GM11168 (cell line): ENCODE results near the gene HYAL2.

ENCODE experiments used
- in situ Hi-C: fragments of 300-500 bp; cut with MboI; formaldehyde crosslinking; loops from one replicate; pipeline ENCODE4 v1.12.0; 2022; ENCODE audit warnings: low sequenced_read_pairs; ENCODE audit not compliant: unreplicated experiment

Gene HYAL2

DNA sequence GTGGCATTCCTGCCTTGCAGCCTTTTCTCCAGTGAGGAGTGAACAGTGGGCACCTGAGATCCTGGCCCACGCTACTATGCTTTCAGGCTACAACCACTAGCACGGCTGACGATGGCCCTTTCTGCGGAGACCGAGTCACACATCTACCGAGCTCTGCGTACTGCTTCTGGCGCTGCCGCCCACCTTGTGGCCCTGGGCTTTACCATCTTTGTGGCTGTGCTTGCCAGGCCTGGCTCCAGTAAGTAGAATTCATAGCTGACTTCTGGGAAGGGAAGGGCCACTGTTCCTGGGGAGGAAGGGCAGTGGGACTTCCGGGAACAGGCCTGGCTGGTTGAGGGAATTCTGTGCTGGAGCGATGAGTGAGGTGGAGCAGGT lies 28.8 kb upstream of the HYAL2 start:
- in situ Hi-C loops: no loop called here

GRCh38 chr3:50350527-50351322 lies 28.2 kb upstream of the HYAL2 start, which contains the start of the genes CYB561D2 and NPRL2:
CYB561D2 (plus strand) TSS chr3:50350862; CDS start chr3:50351434, 572 bp downstream.
NPRL2 (minus strand) TSS chr3:50350775; CDS start chr3:50350652, 123 bp downstream.
- in situ Hi-C loops: no loop called here

GRCh38 chr3:50350213-50350526 lies 27.6 kb upstream of the HYAL2 start:
- in situ Hi-C loops: no loop called here

GRCh38 chr3:50347187-50347813 lies 24.8 kb upstream of the HYAL2 start:
- in situ Hi-C loops: no loop called here

GRCh38 chr3:50345586-50346234 lies 23.2 kb upstream of the HYAL2 start, which contains the start of gene ZMYND10:
ZMYND10 (minus strand) TSS chr3:50345732; CDS start chr3:50345579, 153 bp downstream.
- in situ Hi-C loops: no loop called here

DNA sequence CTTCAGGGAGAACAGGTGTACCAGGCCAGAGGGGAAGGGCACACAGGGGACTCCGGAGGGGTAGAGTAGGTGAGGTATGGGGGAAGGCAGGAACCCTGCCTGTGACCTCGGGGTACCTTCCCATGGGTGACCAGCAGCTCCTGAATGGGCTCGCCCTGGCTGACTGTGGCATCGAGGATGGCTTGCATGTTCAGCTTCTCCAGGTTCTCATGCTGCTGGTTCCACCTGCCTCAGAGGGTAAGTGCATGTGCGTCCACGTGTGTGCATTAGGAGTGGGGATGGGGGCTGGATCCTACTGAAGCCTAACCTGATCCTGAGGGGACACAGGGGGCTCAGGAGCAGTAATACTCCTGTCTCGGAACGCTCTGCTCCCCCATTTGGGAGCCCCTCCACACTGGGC lies 22.5 kb upstream of the HYAL2 start:
- in situ Hi-C loops: no loop called here

DNA sequence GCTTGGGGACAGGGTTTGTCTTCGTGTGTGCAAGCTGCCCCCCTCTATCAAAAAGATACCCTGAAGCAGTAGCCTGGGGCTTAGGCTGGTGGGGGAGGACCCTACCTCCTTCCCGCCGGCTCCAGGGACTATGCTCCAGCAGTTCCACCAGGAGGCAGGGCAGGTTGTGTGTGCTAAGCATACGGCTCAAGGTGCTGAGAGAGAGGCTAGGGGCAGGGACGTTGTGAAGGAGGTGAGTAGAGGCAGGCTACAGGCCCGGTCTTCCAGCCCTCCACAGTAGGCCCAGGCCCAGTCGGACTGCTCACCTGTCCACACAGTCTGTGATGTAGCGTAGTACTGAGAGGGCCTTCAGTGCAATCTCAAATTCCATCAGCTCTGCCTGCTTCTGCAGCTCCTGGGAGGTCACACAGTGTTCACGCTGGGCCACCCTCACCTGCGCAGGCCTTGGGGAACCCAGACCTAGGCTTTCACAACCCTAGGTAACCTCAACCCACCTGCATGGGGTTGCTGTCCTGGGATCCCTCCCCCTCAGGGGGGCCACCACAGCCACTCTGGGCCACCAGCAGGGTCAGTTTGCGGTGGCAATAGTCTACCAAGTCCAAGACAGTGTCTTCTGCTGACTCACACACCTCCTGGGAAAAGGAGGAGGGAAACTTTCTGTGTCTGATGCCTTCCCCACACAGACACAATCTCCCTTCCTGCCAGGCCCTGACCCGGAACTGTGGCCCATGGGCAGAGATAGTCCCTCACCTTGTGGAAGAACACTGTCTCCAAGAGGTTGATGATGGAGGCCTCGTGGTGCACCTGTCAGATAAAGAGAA lies 20.5 kb upstream of the HYAL2 start:
- in situ Hi-C loops: no loop called here

GRCh38 chr3:50341996-50342650 lies 19.6 kb upstream of the HYAL2 start:
- in situ Hi-C loops: no loop called here

DNA sequence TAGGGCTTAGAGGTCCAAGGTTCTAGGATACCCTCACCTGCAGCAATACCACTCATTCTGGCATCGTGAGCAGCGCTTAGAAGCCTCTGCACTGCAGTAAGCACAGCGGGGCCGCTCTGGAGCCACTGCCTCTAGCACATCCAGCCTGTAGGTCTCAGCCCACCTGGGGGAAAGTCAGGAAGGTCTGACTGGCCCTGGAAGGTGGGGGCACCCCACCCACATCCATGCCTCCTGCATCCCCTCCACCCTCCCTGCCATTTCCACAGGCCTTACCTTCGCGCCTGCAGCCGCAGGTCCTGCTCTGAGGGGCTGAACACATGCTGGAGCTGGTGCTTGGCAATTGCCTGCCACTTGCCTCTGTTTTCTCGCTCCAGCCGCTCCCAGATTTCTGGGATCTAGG lies 19.0 kb upstream of the HYAL2 start:
- in situ Hi-C loops: no loop called here

GRCh38 chr3:50340448-50341329 lies 18.1 kb upstream of the HYAL2 start, which contains the start of gene RASSF1:
RASSF1 (minus strand) TSS chr3:50340836; CDS start chr3:50340805, 31 bp downstream.
- in situ Hi-C loops: no loop called here

DNA sequence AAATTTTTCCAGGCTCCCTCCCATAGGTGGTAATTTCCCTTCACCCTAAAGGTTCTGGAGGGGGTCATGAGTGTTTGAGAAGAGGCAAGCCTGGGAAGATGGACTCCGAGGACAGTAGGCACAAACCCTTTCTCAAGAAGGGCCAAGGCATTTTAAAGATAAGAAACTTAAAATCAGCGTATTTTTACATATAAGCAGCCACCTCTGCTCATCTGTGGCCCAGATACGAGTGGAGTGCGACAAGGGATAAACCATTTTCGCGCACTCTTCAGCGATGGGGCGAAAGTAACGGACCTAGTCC lies 17.6 kb upstream of the HYAL2 start:
- in situ Hi-C loops: no loop called here

- in situ Hi-C loops: no loop called here
Observed at GRCh38 chr3:50339485-50340146, 17.1 kb upstream of the HYAL2 start.

- in situ Hi-C loops: no loop called here
Observed at GRCh38 chr3:50338965-50339364, 16.4 kb upstream of the HYAL2 start.

GRCh38 chr3:50337175-50337861 lies 14.8 kb upstream of the HYAL2 start:
- in situ Hi-C loops: no loop called here

DNA sequence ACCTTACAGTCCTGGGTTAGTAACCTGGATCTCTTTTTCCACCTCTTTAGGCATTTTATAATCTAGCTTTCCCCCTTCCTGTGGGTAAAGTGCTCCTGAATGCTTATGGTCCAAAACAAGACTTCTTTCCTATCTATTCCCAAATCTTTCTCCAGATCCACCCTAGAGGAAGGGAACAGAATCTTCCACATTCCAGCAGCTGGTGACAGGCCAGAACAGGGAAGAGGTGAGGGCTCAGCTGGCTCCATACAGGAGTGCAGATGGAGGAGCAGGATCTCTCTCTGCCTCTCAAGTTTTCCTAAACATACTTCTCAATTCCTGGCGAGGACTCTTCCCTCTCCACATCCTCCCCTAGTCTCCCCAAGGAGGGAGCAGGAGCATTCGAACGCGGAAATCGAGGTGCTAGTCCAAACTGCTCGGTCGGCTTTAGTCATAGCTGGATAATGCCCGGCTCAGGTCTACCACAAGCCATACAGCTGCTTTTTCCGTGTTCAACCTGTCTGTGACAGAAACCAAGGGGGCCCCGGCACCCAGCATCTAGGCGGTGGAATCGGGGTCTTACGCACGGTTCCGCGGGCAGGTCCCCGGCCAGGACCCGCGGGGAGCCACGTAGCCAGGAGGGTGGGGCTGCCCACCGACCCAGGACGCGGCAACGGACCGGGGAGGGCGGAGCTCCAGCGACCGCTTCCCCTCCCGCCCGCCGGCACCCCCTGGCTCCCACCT lies 14.1 kb upstream of the HYAL2 start:
- in situ Hi-C loops: no loop called here

DNA sequence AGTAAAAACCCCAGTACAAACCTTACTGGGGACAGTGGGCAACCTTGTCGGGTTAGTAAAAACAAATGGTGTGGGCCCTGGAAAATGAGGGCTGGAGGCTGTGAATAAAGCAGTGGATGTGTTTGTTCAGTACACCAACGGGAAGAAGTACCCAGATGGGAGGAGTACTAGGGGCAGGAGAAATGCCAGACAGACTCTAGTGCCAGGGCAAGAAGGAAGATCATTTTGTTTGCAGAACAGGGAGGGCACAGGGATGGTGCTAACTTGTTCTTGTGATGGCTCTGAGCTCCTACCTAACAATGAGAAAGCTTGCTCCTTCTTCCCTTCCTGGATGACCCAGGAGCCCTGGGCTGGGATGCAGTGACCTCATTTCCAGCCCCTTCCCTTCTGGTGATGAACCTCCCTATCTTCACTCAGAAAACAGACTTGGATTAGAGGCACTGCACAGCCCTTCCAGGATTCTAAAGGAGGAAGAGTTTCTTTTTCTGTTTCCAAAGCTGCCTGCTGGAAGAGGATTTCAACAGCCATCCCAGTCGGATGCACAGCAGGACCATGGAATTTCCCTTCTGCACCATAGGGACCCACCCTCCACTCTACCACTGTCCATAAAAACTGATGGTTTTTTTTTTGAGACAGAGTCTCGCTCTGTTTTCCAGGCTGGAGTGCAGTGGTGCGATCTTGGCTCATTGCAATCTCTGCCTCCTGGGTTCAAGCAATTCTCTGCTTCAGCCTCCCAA lies 12.0 kb upstream of the HYAL2 start:
- in situ Hi-C loops: no loop called here
